Measurements from ENCODE around the gene FIBP. TPM values are rescaled to one million over a fixed set of nuclear protein-coding genes. Genes with fewer than 3 reads are reported as not detected.

Gene FIBP
- total and polyA plus RNA-seq, 5 donors from 2014 or later = 29.8 to 81.7 (median 72.1) TPM

GRCh38 chr11:65870706-65871681 is 17.3 kb downstream of the FIBP start:
- Mint-ChIP-seq H3K4me3 (peak overlapping the region in 2 of 4 donors; percentile 66 to 75), H3K9me3 (no peaks in the 10 kb centered on the region), H3K4me1 (peaks cover 0 to 24% (median 10%) of the 10 kb centered on the region in 4 donors), H3K36me3 (no peaks in the 10 kb centered on the region), H3K27me3 (peaks cover 11% of the 10 kb centered on the region), H3K27ac (peak overlapping the region in 1 of 3 donors; percentile 20)
- ATAC-seq (ENCODE audit: low read depth in 2 of 2) (no peak), DNase-seq (no peak)
- H3K9me3 ChIP-seq (ENCODE audit: control insufficient read depth in 2 of 2, low read length in 2 of 2) = no peaks in the 10 kb centered on the region
- no peaks in the 10 kb centered on the region for H3K27me3 ChIP-seq (ENCODE audit: control insufficient read depth, insufficient read depth, low read length)
- H3K27ac ChIP-seq (ENCODE audit: insufficient read depth, low read length, poor library complexity, severe bottlenecking) = no peak overlapping the region
- peaks cover 4% of the 10 kb centered on the region for H3K36me3 ChIP-seq (ENCODE audit: control insufficient read depth, insufficient read depth, low read length)
- H3K4me3 ChIP-seq (ENCODE audit: low read depth, low read length) = no peak overlapping the region
- peaks cover 16% of the 10 kb centered on the region for H3K4me1 ChIP-seq (ENCODE audit: control insufficient read depth, insufficient read depth, low read length, poor library complexity, severe bottlenecking)

GRCh38 chr11:65870307-65870658 is 18.0 kb downstream of the FIBP start:
- H3K27me3 ChIP-seq (ENCODE audit: control insufficient read depth, insufficient read depth, low read length) = no peaks in the 10 kb centered on the region
- DNase-seq = no peak
- H3K4me1 ChIP-seq (ENCODE audit: control insufficient read depth, insufficient read depth, low read length, poor library complexity, severe bottlenecking) = peaks cover 16% of the 10 kb centered on the region
- Mint-ChIP-seq H3K27me3 (peaks cover 11% of the 10 kb centered on the region), H3K27ac (peak overlapping the region in 1 of 3 donors; percentile 90), H3K4me1 (peaks cover 0 to 24% (median 10%) of the 10 kb centered on the region in 4 donors), H3K9me3 (no peaks in the 10 kb centered on the region), H3K4me3 (peak overlapping the region in 1 of 4 donors; percentile 75), H3K36me3 (no peaks in the 10 kb centered on the region)
- H3K36me3 ChIP-seq (ENCODE audit: control insufficient read depth, insufficient read depth, low read length) = peaks cover 9% of the 10 kb centered on the region
- no peak overlapping the region for H3K4me3 ChIP-seq (ENCODE audit: low read depth, low read length)
- ATAC-seq (ENCODE audit: low read depth in 2 of 2) = no peak
- H3K27ac ChIP-seq (ENCODE audit: insufficient read depth, low read length, poor library complexity, severe bottlenecking) = no peak overlapping the region
- H3K9me3 ChIP-seq (ENCODE audit: control insufficient read depth in 2 of 2, low read length in 2 of 2) = no peaks in the 10 kb centered on the region

GRCh38 chr11:65869643-65870306 is 18.5 kb downstream of the FIBP start:
- H3K4me3 Mint-ChIP-seq = peak overlapping the region in 3 of 4 donors; percentile 63 to 80 (median 65)
- H3K27ac ChIP-seq (ENCODE audit: insufficient read depth, low read length, poor library complexity, severe bottlenecking) = no peak overlapping the region
- H3K36me3 ChIP-seq (ENCODE audit: control insufficient read depth, insufficient read depth, low read length) = peaks cover 14% of the 10 kb centered on the region
- peak overlapping the region in 1 of 3 donors; percentile 90 for H3K27ac Mint-ChIP-seq
- ATAC-seq (ENCODE audit: low read depth in 2 of 2) = no peak
- H3K36me3 Mint-ChIP-seq = peaks cover 3% of the 10 kb centered on the region
- no peaks in the 10 kb centered on the region for H3K27me3 ChIP-seq (ENCODE audit: control insufficient read depth, insufficient read depth, low read length)
- peaks cover 0 to 24% (median 10%) of the 10 kb centered on the region in 4 donors for H3K4me1 Mint-ChIP-seq
- peaks cover 11% of the 10 kb centered on the region for H3K27me3 Mint-ChIP-seq
- no peaks in the 10 kb centered on the region for H3K9me3 ChIP-seq (ENCODE audit: control insufficient read depth in 2 of 2, low read length in 2 of 2)
- H3K4me3 ChIP-seq (ENCODE audit: low read depth, low read length) = no peak overlapping the region
- H3K4me1 ChIP-seq (ENCODE audit: control insufficient read depth, insufficient read depth, low read length, poor library complexity, severe bottlenecking) = peaks cover 16% of the 10 kb centered on the region
- DNase-seq = no peak
- H3K9me3 Mint-ChIP-seq = no peaks in the 10 kb centered on the region

DNA sequence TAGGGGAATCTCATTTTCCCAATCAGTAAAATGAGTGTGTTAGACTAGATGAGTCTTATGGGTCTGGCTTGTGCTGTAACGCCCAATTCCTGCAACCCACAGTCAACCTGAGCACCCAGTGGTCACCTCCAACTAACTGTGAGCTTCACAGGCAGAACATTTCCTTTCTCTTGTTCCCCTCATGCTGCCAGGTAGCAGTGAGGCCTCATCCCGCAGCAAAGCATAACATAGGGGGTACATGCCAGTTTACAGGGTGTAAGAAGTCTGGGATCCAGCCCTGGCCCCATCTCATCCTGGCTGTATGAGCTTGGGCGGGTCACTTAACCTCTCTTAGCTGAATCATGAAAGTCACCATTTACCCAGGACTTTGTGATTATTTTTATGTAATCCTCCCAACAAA is 19.4 kb downstream of the FIBP start:
- H3K27me3 ChIP-seq (ENCODE audit: control insufficient read depth, insufficient read depth, low read length) = no peaks in the 10 kb centered on the region
- peaks cover 14% of the 10 kb centered on the region for H3K4me1 ChIP-seq (ENCODE audit: control insufficient read depth, insufficient read depth, low read length, poor library complexity, severe bottlenecking)
- no peak overlapping the region for H3K27ac ChIP-seq (ENCODE audit: insufficient read depth, low read length, poor library complexity, severe bottlenecking)
- Mint-ChIP-seq H3K36me3 (peaks cover 3% of the 10 kb centered on the region), H3K27ac (peak overlapping the region in 1 of 3 donors; percentile 67), H3K9me3 (no peaks in the 10 kb centered on the region), H3K27me3 (peaks cover 11% of the 10 kb centered on the region), H3K4me3 (peak overlapping the region in 1 of 4 donors; percentile 80), H3K4me1 (peaks cover 0 to 21% (median 9%) of the 10 kb centered on the region in 4 donors)
- DNase-seq = no peak
- no peak overlapping the region for H3K4me3 ChIP-seq (ENCODE audit: low read depth, low read length)
- ATAC-seq (ENCODE audit: low read depth in 2 of 2) = no peak
- H3K36me3 ChIP-seq (ENCODE audit: control insufficient read depth, insufficient read depth, low read length) = peaks cover 23% of the 10 kb centered on the region
- no peaks in the 10 kb centered on the region for H3K9me3 ChIP-seq (ENCODE audit: control insufficient read depth in 2 of 2, low read length in 2 of 2)

DNA sequence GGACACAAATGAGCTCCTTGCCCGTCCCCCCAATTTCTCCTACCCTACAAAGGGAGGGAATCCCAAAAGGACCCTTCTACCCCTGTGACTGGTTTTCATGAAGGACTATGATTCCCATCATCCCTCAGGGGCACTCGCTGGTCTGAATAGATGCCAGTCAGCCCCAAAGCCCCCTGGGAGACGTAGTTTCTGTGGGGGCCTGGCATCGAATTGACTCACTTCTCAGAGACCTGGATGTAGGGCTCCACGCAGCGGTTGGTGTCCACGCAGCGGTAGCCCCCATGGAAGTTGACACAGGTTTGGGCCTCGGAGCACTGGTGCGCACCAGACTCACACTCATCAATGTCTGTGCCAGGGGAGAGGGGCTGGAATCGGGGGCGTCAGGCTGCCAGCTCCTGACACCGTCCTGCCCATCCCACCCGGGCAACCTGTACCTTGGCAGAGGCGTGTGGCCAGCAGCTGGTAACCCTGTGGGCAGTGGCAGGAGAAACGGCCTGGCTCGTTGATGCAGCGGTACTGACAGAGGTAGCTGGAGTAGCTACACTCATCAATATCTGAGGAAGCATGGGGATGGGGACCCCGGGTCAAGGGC is 20.1 kb downstream of the FIBP start:
- Mint-ChIP-seq H3K27ac (no peak overlapping the region), H3K4me3 (peak overlapping the region in 1 of 4 donors; percentile 69)
- peak in 1 of 3 donors; percentile 39 for DNase-seq

DNA sequence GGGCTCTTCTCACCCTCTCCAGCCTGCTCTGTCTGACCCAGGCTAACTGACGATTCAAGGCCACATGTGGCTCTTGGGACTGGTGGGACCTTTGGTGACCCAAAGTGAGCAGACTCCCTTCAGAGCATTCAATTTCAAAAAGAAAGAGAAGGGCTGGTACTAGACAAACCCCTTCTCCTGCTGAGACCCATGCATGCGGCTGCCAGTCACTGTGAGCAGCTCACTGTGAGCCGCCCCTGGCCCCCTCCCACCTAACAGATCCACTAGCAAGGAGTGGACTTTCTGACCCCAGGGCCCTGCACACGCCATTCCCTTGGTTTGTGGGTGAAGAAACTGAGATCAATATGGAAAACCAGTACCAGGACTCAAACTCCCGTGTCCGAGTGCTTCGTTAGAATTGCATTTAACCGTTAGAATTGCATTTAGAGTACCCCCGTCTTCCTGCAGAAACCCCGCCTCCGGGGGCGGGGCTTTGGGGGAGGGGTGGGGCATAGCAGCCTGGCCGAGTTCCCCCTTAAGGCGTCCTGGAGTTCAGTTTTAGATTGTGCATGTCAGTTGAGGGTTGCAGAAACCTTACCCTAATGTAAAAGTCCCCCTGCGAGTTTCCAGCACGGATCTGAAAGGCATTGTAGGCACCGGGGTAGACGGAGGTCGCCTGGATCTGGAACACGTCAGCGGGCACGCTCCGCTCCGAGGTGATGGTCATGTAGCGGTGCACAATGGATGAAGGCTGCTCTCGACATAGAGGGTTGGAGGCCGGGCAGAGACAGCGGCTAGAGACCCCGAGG is 20.8 kb downstream of the FIBP start:
- DNase-seq (no peak), ATAC-seq (ENCODE audit: low read depth in 2 of 2) (no peak)
- Mint-ChIP-seq H3K27me3 (peaks cover 6% of the 10 kb centered on the region), H3K9me3 (no peaks in the 10 kb centered on the region), H3K36me3 (peaks cover 7% of the 10 kb centered on the region), H3K4me1 (peaks cover 0 to 14% (median 5%) of the 10 kb centered on the region in 4 donors), H3K27ac (no peak overlapping the region), H3K4me3 (peak overlapping the region in 2 of 4 donors; percentile 65 to 69)
- H3K4me1 ChIP-seq (ENCODE audit: control insufficient read depth, insufficient read depth, low read length, poor library complexity, severe bottlenecking) = peaks cover 5% of the 10 kb centered on the region
- H3K27ac ChIP-seq (ENCODE audit: insufficient read depth, low read length, poor library complexity, severe bottlenecking) = no peak overlapping the region
- H3K36me3 ChIP-seq (ENCODE audit: control insufficient read depth, insufficient read depth, low read length) = peaks cover 36% of the 10 kb centered on the region
- H3K9me3 ChIP-seq (ENCODE audit: control insufficient read depth in 2 of 2, low read length in 2 of 2) = no peaks in the 10 kb centered on the region
- no peaks in the 10 kb centered on the region for H3K27me3 ChIP-seq (ENCODE audit: control insufficient read depth, insufficient read depth, low read length)
- H3K4me3 ChIP-seq (ENCODE audit: low read depth, low read length) = no peak overlapping the region

More for the DNA sequence above, 20.1 kb downstream of the FIBP start:
- H3K4me1 ChIP-seq (ENCODE audit: control insufficient read depth, insufficient read depth, low read length, poor library complexity, severe bottlenecking) = peaks cover 8% of the 10 kb centered on the region
- no peaks in the 10 kb centered on the region for H3K9me3 ChIP-seq (ENCODE audit: control insufficient read depth in 2 of 2, low read length in 2 of 2)
- peaks cover 0 to 14% (median 6%) of the 10 kb centered on the region in 4 donors for H3K4me1 Mint-ChIP-seq
- H3K9me3 Mint-ChIP-seq = no peaks in the 10 kb centered on the region
- peaks cover 3% of the 10 kb centered on the region for H3K36me3 Mint-ChIP-seq
- H3K27me3 Mint-ChIP-seq = peaks cover 7% of the 10 kb centered on the region
- no peak overlapping the region for H3K4me3 ChIP-seq (ENCODE audit: low read depth, low read length)
- no peaks in the 10 kb centered on the region for H3K27me3 ChIP-seq (ENCODE audit: control insufficient read depth, insufficient read depth, low read length)
- ATAC-seq (ENCODE audit: low read depth in 2 of 2) = peak in 1 of 2 donors; percentile 54
- H3K27ac ChIP-seq (ENCODE audit: insufficient read depth, low read length, poor library complexity, severe bottlenecking) = no peak overlapping the region
- H3K36me3 ChIP-seq (ENCODE audit: control insufficient read depth, insufficient read depth, low read length) = peaks cover 29% of the 10 kb centered on the region

Measured in CD4-positive, CD25-positive, alpha-beta regulatory T cell (primary cell).